ENCODE data around the gene FAF2. TPM values are rescaled to one million over a fixed set of nuclear protein-coding genes. Genes with fewer than 3 reads are reported as not detected.

FAF2 gene
- total RNA-seq, 1 experiment from 2014 or later, result 32.9 TPM

DNA sequence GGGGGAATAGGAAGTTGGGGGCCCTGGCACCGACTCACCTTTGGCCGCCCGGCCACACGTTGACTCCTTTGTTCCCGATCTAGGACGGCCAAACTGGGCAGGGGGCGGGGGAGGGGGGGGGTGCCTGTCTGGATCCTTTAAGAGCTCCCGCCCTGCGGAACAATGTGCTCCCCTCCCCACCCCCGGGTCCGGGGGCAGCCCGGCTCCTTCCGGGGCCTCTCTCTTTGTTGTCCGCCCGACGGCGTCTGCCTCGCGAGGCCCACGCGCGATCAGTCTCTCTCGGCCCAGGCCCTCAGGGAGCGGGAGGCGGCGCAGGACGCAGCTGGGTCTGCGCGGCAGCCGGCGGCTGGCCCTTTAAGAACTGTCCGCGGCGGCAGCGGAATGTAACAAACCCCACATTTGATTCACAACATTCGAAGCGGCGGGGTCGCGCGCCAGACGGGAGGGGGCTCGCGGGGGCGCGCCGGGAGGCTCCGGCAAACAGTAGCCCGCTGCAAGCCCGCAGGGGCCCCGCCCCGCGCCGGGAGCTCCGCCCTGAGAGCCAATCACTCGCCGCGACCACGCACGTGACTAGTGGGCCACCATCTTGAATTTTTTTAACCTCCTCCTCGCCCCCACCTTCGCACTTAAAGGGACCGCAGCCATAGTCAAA lies 88.8 kb downstream of the FAF2 start, which contains the start of gene RNF44 (continued):
- TF ChIP-seq, protein P1, sequence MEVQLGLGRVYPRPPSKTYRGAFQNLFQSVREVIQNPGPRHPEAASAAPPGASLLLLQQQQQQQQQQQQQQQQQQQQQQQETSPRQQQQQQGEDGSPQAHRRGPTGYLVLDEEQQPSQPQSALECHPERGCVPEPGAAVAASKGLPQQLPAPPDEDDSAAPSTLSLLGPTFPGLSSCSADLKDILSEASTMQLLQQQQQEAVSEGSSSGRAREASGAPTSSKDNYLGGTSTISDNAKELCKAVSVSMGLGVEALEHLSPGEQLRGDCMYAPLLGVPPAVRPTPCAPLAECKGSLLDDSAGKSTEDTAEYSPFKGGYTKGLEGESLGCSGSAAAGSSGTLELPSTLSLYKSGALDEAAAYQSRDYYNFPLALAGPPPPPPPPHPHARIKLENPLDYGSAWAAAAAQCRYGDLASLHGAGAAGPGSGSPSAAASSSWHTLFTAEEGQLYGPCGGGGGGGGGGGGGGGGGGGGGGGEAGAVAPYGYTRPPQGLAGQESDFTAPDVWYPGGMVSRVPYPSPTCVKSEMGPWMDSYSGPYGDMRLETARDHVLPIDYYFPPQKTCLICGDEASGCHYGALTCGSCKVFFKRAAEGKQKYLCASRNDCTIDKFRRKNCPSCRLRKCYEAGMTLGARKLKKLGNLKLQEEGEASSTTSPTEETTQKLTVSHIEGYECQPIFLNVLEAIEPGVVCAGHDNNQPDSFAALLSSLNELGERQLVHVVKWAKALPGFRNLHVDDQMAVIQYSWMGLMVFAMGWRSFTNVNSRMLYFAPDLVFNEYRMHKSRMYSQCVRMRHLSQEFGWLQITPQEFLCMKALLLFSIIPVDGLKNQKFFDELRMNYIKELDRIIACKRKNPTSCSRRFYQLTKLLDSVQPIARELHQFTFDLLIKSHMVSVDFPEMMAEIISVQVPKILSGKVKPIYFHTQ (CRISPR knock-in tag; IDR thresholded peaks at IDR 0.05), result peak; percentile 39; the same call in 1 of the 2 replicates
- TF ChIP-seq NFYB (CRISPR knock-in tag; conservative IDR thresholded peaks at IDR 0.05; ENCODE audit: low read depth), result no peak
- no peak for TF ChIP-seq ESRRA (CRISPR knock-in tag; IDR thresholded peaks at IDR 0.05; ENCODE audit: borderline replicate concordance)
- TF ChIP-seq ZNF232 (CRISPR knock-in tag; IDR thresholded peaks at IDR 0.05), result no peak
- TF ChIP-seq EMX1 (CRISPR knock-in tag; IDR thresholded peaks at IDR 0.05), result no peak
- no peak for TF ChIP-seq NR1H2 (CRISPR knock-in tag; IDR thresholded peaks at IDR 0.05)
- TF ChIP-seq ZNF138 (CRISPR knock-in tag; conservative IDR thresholded peaks at IDR 0.05), result no peak
- TF ChIP-seq, protein P2, sequence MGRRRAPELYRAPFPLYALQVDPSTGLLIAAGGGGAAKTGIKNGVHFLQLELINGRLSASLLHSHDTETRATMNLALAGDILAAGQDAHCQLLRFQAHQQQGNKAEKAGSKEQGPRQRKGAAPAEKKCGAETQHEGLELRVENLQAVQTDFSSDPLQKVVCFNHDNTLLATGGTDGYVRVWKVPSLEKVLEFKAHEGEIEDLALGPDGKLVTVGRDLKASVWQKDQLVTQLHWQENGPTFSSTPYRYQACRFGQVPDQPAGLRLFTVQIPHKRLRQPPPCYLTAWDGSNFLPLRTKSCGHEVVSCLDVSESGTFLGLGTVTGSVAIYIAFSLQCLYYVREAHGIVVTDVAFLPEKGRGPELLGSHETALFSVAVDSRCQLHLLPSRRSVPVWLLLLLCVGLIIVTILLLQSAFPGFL (CRISPR knock-in tag; IDR thresholded peaks at IDR 0.05; ENCODE audit: borderline replicate concordance), result no peak
- TF ChIP-seq, protein P3, sequence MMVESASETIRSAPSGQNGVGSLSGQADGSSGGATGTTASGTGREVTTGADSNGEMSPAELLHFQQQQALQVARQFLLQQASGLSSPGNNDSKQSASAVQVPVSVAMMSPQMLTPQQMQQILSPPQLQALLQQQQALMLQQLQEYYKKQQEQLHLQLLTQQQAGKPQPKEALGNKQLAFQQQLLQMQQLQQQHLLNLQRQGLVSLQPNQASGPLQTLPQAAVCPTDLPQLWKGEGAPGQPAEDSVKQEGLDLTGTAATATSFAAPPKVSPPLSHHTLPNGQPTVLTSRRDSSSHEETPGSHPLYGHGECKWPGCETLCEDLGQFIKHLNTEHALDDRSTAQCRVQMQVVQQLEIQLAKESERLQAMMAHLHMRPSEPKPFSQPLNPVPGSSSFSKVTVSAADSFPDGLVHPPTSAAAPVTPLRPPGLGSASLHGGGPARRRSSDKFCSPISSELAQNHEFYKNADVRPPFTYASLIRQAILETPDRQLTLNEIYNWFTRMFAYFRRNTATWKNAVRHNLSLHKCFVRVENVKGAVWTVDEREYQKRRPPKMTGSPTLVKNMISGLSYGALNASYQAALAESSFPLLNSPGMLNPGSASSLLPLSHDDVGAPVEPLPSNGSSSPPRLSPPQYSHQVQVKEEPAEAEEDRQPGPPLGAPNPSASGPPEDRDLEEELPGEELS (CRISPR knock-in tag; IDR thresholded peaks at IDR 0.05), result no peak
- no peak for TF ChIP-seq ZNF396 (CRISPR knock-in tag; IDR thresholded peaks at IDR 0.05; ENCODE audit: borderline replicate concordance)
- TF ChIP-seq TP53 (CRISPR knock-in tag; IDR thresholded peaks at IDR 0.05), result no peak
- no peak for TF ChIP-seq FOXJ3 (CRISPR knock-in tag; IDR thresholded peaks at IDR 0.05; ENCODE audit: borderline replicate concordance)
- TF ChIP-seq IRF1 (CRISPR knock-in tag; IDR thresholded peaks at IDR 0.05), result no peak
- TF ChIP-seq, protein P4, sequence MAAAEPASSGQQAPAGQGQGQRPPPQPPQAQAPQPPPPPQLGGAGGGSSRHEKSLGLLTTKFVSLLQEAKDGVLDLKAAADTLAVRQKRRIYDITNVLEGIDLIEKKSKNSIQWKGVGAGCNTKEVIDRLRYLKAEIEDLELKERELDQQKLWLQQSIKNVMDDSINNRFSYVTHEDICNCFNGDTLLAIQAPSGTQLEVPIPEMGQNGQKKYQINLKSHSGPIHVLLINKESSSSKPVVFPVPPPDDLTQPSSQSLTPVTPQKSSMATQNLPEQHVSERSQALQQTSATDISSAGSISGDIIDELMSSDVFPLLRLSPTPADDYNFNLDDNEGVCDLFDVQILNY (CRISPR knock-in tag; IDR thresholded peaks at IDR 0.05), result no peak
- TF ChIP-seq NR3C1 (CRISPR knock-in tag; conservative IDR thresholded peaks at IDR 0.05; ENCODE audit: low read depth), result no peak
- no peak for TF ChIP-seq ZNF121 (CRISPR knock-in tag; IDR thresholded peaks at IDR 0.05)
- TF ChIP-seq CREM (CRISPR knock-in tag; IDR thresholded peaks at IDR 0.05), result no peak
- TF ChIP-seq HMGA2 (CRISPR knock-in tag; IDR thresholded peaks at IDR 0.05), result no peak
- TF ChIP-seq ZNF671 (CRISPR knock-in tag; IDR thresholded peaks at IDR 0.05), result no peak
- TF ChIP-seq, protein P5, sequence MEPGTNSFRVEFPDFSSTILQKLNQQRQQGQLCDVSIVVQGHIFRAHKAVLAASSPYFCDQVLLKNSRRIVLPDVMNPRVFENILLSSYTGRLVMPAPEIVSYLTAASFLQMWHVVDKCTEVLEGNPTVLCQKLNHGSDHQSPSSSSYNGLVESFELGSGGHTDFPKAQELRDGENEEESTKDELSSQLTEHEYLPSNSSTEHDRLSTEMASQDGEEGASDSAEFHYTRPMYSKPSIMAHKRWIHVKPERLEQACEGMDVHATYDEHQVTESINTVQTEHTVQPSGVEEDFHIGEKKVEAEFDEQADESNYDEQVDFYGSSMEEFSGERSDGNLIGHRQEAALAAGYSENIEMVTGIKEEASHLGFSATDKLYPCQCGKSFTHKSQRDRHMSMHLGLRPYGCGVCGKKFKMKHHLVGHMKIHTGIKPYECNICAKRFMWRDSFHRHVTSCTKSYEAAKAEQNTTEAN (CRISPR knock-in tag; IDR thresholded peaks at IDR 0.05), result no peak
- no peak for TF ChIP-seq IRF2 (CRISPR knock-in tag; IDR thresholded peaks at IDR 0.05; ENCODE audit: borderline replicate concordance, low read depth)
- TF ChIP-seq RELA (CRISPR knock-in tag; IDR thresholded peaks at IDR 0.05; ENCODE audit: borderline replicate concordance), result no peak
- TF ChIP-seq, protein P6, sequence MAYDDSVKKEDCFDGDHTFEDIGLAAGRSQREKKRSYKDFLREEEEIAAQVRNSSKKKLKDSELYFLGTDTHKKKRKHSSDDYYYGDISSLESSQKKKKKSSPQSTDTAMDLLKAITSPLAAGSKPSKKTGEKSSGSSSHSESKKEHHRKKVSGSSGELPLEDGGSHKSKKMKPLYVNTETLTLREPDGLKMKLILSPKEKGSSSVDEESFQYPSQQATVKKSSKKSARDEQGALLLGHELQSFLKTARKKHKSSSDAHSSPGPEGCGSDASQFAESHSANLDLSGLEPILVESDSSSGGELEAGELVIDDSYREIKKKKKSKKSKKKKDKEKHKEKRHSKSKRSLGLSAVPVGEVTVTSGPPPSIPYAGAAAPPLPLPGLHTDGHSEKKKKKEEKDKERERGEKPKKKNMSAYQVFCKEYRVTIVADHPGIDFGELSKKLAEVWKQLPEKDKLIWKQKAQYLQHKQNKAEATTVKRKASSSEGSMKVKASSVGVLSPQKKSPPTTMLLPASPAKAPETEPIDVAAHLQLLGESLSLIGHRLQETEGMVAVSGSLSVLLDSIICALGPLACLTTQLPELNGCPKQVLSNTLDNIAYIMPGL (CRISPR knock-in tag; IDR thresholded peaks at IDR 0.05), result no peak
- TF ChIP-seq NFATC4 (CRISPR knock-in tag; IDR thresholded peaks at IDR 0.05), result no peak
- no peak for TF ChIP-seq ZNF281 (CRISPR knock-in tag; IDR thresholded peaks at IDR 0.05)
- no peak for TF ChIP-seq JAZF1 (CRISPR knock-in tag; IDR thresholded peaks at IDR 0.05)
